Testis (tissue), 3 donors: ENCODE results near the gene TTC28. TPM values are rescaled to one million over a fixed set of nuclear protein-coding genes. Genes with fewer than 3 reads are reported as not detected.
A peak's percentile ranks its signal among the peaks of the same experiment; 100 is the strongest.

ENCODE experiments used
- DNase-seq: peaks from one replicate; pipeline ENCODE4 v3.0.0-alpha.2; 2019
- H3K27ac ChIP-seq, 2 donors: fragments of 200-600 bp; sonication (generic); one replicate each; pipeline ENCODE4 v1.5.1; 2019
- H3K27me3 ChIP-seq: fragments of 200-600 bp; sonication (generic); one replicate; pipeline ENCODE4 v1.5.1; 2019
- H3K36me3 ChIP-seq: fragments of 200-600 bp; sonication (generic); one replicate; pipeline ENCODE4 v1.5.1; 2017; ENCODE audit warnings: low read depth; ENCODE audit errors: missing control alignments
- H3K4me1 ChIP-seq: fragments of 200-600 bp; sonication (generic); one replicate; pipeline ENCODE4 v1.5.1; 2019
- H3K4me3 ChIP-seq, 2 donors: fragments of 200-600 bp; sonication (generic); one replicate each; pipeline ENCODE4 v1.5.1; 2017 to 2019
- H3K9me3 ChIP-seq: fragments of 200-600 bp; sonication (generic); one replicate; pipeline ENCODE4 v1.5.1; 2017
- CTCF ChIP-seq, 3 experiments: fragments of 450-650 bp in 2 of 3; fragments of 200-600 bp in 1 of 3; sonication (generic) in 1 of 3; IDR thresholded peaks; one replicate each; pipeline ENCODE4 v1.5.1; 2016 to 2019; ENCODE audit warnings: antibody characterized with exemption in 3 of 3, mild to moderate bottlenecking in 2 of 3, moderate library complexity in 1 of 3
- POLR2A ChIP-seq: fragments of 450-650 bp; IDR thresholded peaks from one replicate; pipeline ENCODE4 v1.6.1; 2017; ENCODE audit warnings: antibody characterized with exemption, mild to moderate bottlenecking, moderate library complexity
- WGBS, 2 donors: methylation state at CpG; one replicate each; pipeline ENCODE4 v1.1.5; 2018; 5-methylcytosine and 5-hydroxymethylcytosine counted together
- intact Hi-C: fragments of 100-400 bp; cut with DNase I; formaldehyde crosslinking; loops from one replicate; pipeline ENCODE4 v1.15.1; 2023; ENCODE audit warnings: low total_unique reads
- polyA plus RNA-seq: library from polyadenylated mRNA; stranded (reverse); fragments of 350-450 nt; fragmentation: Illumina TruSeq; extraction: RNeasy Lipid Tissue Mini Kit (QIAGEN cat#74804); gene quantifications from one replicate; pipeline ENCODE4 v1.2.3, GENCODE V29; 2014; ENCODE audit warnings: low read depth, low replicate concordance; ENCODE audit not compliant: insufficient read depth
- total RNA-seq, 2 donors: library from RNA; depleted of rRNA; stranded (reverse); fragments of >200 nt; gene quantifications; one replicate each; pipeline ENCODE4 v1.2.3, GENCODE V29; 2016

TTC28 gene
- total and polyA plus RNA-seq, 3 donors from 2014 or later, result 29.4 to 121 (median 75.5) TPM

DNA sequence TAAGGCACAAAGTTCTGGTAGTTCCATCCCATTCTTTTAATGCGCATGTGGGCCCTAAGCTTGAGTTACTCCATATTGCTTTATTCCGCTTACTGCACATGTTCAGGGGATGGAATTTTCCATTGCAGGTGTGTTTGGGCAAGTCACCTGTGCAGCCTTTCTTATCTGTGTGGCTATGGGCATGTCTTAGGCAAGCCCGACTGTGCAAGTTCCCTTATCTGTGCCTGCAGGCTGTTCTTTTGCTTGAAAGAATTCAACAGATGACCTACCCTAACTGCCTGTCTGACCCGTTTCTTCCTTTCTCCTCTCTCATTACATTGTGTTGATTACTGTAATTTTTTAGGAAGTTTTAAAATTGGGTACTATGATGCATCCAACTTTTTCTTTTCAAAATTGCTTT lies 363.6 kb downstream of the TTC28 start:
- Histone ChIP-seq H3K4me3 (no peak overlapping the region), H3K36me3 (no peaks in the 10 kb centered on the region), H3K27ac (no peak overlapping the region), H3K27me3 (no peaks in the 10 kb centered on the region), H3K9me3 (no peaks in the 10 kb centered on the region), H3K4me1 (no peaks in the 10 kb centered on the region)
- WGBS, 2 donors, result 91 to 93% methylated on average over 4 of the region's 4 CpGs
- intact Hi-C loops, result no loop called here
- DNase-seq, result no peak
- no peak for TF ChIP-seq POLR2A
- TF ChIP-seq CTCF (IDR thresholded peaks at IDR 0.05), result no peak

GRCh38 chr22:28314959-28315358 lies 364.7 kb downstream of the TTC28 start:
- intact Hi-C loops, result no loop called here
- no peaks in the 10 kb centered on the region for H3K27me3 ChIP-seq
- no peak overlapping the region for H3K4me3 ChIP-seq
- no peak overlapping the region for H3K27ac ChIP-seq
- H3K4me1 ChIP-seq, result no peaks in the 10 kb centered on the region
- WGBS, 2 donors, result 83 to 100% methylated on average over 1 of the region's 1 CpG
- no peaks in the 10 kb centered on the region for H3K9me3 ChIP-seq
- H3K36me3 ChIP-seq, result no peaks in the 10 kb centered on the region
- DNase-seq, result no peak
- TF ChIP-seq CTCF (IDR thresholded peaks at IDR 0.05) (no peak), POLR2A (no peak)

- DNase-seq, result no peak
- 86 to 91% methylated on average over 1 of the region's 1 CpG for WGBS, 2 donors
- Histone ChIP-seq H3K27ac (no peak overlapping the region), H3K27me3 (no peaks in the 10 kb centered on the region), H3K36me3 (no peaks in the 10 kb centered on the region), H3K4me1 (no peaks in the 10 kb centered on the region), H3K4me3 (no peak overlapping the region), H3K9me3 (no peaks in the 10 kb centered on the region)
- no peak for TF ChIP-seq POLR2A
- no peak for TF ChIP-seq CTCF (IDR thresholded peaks at IDR 0.05)
- intact Hi-C loops, result no loop called here
These were observed 369.3 kb downstream of the TTC28 start for GRCh38 chr22:28310299-28310698.

DNA sequence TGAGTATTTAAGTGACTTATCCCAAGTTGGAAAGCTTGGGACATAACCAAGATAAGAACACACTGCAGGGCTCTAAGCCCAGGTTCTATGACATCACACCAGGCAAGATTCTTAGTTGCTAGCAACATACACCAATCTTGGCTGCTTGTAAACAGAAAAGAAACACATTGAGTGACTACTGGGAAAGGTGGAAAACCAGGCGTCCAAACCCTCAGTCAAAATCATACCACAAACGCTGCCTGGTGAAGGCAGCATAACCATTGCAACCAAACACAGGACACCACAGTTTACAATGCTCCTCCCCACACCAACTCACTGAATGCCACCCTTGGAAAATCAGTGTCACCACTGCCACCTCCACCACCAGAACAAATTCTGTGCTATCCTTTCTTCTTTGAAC lies 379.9 kb downstream of the TTC28 start:
- Histone ChIP-seq H3K36me3 (no peaks in the 10 kb centered on the region), H3K4me1 (no peaks in the 10 kb centered on the region), H3K9me3 (no peaks in the 10 kb centered on the region), H3K27me3 (no peaks in the 10 kb centered on the region), H3K27ac (no peak overlapping the region), H3K4me3 (no peak overlapping the region)
- 51 to 75% methylated on average over 2 of the region's 2 CpGs for WGBS, 2 donors
- TF ChIP-seq CTCF (IDR thresholded peaks at IDR 0.05) (no peak), POLR2A (no peak)
- intact Hi-C loops, result no loop called here
- peak; percentile 30 for DNase-seq

- Histone ChIP-seq H3K27ac (no peak overlapping the region), H3K4me3 (no peak overlapping the region), H3K9me3 (no peaks in the 10 kb centered on the region), H3K36me3 (no peaks in the 10 kb centered on the region), H3K27me3 (no peaks in the 10 kb centered on the region), H3K4me1 (no peaks in the 10 kb centered on the region)
- intact Hi-C loops, result no loop called here
- DNase-seq, result no peak
- 74 to 83% methylated on average over 3 of the region's 3 CpGs for WGBS, 2 donors
- TF ChIP-seq CTCF (IDR thresholded peaks at IDR 0.05), result no peak
- no peak for TF ChIP-seq POLR2A
These were observed 380.3 kb downstream of the TTC28 start for GRCh38 chr22:28299309-28299708.
